A204.1 (cell line): ENCODE results near the gene SPAG6.
"Not testable (repeated sequence)": the region's sequence is repeated elsewhere in the genome, so short reads cannot be mapped to it uniquely, and the experiment has no call there.

Experiments
- FAIRE-seq: peaks from 2 replicates; lab custom pipeline; 2012; peaks lifted over from hg19 to GRCh38; lab: Jason Lieb, UNC

Gene SPAG6

DNA sequence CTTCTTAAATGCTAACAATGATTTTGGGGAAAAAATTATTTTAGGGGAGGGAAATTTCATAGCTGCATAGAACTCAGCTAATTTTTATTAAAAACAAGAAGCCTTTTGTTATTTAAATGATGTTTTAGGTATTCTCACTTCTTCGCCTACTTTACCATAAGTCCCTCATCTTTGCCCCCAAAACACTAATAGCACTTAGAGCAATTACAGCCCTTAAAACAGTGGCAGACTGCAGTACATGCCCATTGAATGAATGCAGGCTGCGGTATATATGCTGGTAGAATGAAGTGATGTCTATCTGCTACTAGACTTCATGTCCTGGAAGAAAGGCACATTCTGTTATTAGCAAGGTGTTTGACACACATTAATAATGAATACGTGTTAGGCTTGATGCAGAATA is 2.9 kb upstream of the SPAG6 start:
- no peak for FAIRE-seq

DNA sequence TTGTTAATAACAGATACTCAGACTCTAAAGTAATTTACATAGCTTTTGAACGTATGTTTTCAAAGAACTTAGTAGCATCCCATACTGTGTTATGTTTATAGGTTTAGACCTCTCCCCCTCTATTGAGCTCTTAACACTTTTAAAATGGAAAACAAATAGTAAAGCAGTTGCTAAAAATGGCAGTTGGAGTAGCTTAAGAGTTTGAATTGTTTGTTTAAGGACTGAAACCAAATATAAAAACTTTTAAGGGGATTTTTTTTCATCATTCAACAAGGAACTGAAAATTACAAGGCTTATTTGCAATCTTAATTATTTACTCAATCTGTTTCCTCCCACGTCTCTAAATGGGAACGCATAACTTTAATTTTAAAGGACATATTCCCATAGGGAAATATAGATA is 1.6 kb upstream of the SPAG6 start:
- FAIRE-seq: no peak

GRCh38 chr10:22344249-22344648 is 1.0 kb upstream of the SPAG6 start:
- FAIRE-seq: no peak

GRCh38 chr10:22344781-22345300 is 455 bp upstream of the SPAG6 start:
- FAIRE-seq: no peak

DNA sequence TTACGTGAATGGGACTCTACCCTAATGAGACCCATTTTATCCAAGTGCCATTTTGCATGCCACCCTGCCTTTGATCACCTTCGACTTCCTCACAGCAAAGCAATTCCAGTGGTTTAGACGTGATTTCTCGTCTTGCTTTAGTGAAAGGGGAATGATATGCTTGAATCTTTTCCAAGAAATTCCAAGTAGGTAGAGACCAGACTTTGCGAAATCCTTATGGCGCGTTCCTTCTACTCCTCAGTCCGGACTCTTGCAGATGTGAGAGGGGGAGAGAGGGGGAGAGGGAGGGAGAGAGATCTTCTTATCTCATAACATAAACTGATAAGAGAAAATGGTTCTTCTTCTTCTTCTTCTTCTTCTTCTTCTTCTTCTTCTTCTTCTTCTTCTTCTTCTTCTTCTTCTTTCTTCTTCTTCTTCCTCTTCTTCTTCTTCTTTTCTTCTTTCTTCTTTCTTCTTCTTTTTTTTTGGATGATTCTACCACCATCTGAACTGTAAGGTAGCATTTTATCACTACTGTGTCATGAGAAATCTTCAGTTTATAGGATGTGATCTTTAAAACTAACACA is 883 bp downstream of the SPAG6 start:
- no peak for FAIRE-seq

DNA sequence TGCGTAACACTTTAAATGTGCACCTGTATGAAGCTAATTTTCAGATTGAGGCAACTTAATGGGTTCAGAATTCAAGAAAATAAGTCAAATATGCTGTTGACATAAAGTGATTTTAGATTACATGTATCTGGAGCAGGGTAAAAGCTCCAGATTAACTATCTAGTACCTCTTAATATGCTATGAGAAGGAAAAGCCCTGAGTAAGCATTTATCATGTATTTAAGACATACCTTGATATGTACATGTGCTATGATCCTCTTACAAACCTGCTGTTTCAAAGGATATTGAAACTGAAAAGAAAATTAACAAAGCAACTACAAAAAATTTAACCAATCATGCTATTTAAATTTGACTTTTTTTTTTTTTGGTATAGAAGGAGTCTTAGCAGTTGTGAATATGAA is 4.5 kb downstream of the SPAG6 start:
- no peak for FAIRE-seq

- no peak for FAIRE-seq
These were observed 5.9 kb downstream of the SPAG6 start for GRCh38 chr10:22351131-22351703.

DNA sequence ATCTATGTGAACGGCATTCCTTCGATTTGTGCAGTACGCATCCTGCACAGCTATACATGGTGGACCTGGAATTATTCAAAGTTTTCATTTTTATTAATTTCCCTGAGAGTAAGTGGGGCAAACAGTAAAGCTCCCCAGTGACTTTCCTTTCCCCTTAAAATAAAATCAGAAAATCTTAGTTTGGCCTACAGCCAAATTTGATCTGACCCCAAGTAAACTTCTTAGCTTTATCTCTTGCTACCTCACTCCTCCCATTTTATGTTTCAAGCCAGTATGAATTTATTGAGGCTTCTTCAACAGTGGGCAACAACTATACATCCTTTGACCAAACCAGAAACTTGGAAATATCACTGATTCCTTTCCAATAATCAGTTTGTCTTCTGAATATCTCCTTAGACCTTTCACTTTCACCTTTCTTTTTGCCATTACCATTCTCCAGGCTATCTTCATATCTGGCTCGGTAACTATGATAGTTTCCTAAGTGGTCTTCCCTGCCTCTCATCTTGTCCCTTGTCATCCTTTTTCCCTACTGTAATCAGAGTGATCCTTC is 11.1 kb downstream of the SPAG6 start:
- no peak for FAIRE-seq

GRCh38 chr10:22357770-22358169 is 12.5 kb downstream of the SPAG6 start:
- not testable (repeated sequence) for FAIRE-seq

- FAIRE-seq: no peak
These were observed 18.0 kb downstream of the SPAG6 start for GRCh38 chr10:22363305-22363704.

DNA sequence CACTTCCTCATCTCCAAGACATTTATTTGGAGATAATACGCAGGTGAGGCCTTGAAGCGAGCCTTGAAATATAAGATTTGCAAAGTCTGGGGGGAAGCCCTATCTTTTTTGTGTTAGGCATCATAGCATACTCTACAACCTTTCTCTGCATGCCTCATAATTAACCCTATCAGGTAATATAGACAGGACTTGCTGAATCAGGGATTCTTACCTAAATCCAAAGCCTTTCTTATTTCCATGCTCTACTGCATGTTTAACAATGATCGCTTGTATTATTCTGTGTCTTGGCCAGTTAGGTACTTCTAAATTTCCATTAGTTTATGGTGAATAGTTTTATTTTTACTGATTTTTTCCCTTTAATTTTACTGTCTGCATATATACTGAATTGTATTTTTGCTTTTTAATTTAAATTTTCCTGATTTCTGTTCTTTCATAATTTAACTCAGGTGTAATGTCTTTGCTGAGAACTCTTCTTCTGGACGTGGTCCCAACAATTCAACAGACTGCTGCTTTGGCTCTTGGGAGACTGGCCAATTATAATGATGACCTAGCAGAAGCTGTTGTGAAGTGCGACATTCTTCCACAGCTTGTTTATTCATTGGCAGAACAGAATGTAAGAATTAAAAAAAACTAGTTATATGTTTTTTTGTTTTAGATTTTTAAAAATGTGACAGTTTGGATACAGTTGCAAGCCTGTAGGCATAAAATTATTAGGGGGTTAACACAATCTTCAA is 19.3 kb downstream of the SPAG6 start:
- no peak for FAIRE-seq

- no peak for FAIRE-seq
These were observed 19.9 kb downstream of the SPAG6 start for GRCh38 chr10:22365233-22365632.

DNA sequence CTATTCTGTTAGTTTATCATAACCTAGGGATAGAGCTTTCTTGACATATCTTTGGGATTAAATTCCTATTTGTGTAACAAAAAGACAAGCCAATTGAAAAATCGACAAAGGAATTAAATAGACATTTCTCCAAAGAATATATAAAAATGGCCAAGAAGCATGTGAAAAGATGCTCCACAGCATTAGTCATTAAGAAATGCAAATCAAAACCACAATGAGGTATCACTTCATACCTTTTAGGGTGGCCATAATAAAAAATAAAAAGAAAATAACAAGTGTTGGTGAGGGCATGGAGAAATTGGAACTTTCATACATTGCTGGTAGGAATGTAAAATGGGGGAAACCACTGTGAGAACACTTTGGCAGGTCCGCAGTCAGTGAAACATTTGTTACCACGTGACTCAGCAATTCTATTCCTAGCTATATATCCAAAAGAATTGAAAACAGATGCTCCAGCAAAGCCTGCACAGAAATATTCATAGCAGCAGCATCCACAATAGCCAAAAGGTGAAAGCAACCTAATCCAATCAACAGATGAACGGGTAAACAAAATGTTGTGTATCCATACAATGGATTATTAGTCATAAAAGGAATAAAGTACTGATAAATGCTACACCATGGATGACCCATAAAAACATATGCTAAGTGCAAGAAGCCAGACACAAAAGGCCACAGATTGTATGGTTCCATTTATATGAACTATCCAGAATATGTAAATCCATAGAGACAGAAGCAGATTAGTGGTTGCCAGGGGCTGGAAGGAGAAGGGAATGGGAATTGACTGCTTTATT is 20.5 kb downstream of the SPAG6 start:
- no peak for FAIRE-seq

GRCh38 chr10:22366435-22366703 is 21.1 kb downstream of the SPAG6 start:
- FAIRE-seq: no peak

DNA sequence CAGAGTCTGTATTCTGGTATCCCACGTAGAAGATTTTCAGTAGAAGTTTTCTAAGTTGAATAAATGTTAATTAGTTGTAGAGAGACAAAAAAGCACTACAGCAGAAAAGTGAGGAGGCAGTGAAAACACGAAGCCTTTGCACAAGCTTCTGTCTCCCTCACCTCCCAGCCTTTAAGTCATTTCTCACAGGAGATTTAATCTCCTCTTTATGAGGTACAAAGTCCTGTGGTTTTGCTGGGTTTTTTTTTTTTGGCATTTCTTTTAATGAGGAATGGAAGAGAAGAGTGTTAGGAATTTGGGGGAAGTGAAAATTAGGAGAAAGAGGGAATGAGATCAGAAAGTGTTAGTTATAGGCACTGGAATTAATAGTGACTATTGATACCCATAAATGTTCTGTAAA is 21.5 kb downstream of the SPAG6 start:
- no peak for FAIRE-seq

GRCh38 chr10:22367471-22367870 is 22.2 kb downstream of the SPAG6 start:
- no peak for FAIRE-seq

GRCh38 chr10:22368402-22368801 is 23.1 kb downstream of the SPAG6 start:
- no peak for FAIRE-seq

DNA sequence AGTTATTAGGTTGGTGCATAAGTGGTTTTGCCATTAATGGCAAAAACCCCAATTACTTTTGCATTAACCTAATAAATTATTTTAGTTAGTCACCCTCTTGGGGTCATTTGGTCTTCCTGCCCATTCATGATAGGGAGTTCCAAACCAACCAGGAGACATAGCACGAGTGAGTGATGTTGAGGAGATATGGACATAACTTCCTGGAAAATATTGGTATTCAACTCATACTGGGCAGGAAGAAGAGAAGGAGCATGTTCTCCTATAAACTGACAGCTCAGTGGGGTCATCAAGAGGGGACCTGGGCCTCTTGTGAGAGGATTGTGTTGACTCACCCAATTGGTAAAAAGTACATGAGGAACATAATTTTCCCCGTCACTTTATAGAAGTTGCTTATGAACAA is 23.7 kb downstream of the SPAG6 start:
- FAIRE-seq: no peak

DNA sequence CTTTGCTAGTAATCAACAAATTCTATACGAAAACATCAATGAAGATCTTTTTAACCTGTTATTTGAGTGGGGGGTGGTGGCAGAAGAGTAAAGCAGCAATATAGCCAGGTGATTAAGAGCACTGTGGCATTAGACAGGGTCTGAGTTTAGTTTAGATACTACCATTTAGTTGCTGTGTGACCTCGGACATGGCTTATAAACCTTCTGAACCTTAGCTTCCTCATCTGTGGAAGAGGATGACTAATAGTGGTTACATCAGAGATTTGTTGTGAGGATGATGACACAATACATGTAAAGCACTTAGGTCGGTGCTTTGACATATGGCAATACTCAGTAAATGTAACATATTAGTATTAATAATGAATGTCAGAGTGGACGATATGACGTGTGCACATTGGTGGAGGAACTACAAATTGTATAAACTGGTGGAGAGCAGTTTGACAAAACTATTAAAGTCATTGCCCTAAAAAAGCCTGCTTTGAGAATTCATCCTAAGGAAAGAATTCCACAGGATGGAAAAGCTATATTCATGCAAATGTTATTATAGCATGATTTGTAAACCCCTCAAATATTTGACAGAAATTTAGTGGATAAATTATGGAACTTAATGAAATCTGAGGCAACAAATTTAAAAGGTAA is 24.3 kb downstream of the SPAG6 start:
- FAIRE-seq: no peak

DNA sequence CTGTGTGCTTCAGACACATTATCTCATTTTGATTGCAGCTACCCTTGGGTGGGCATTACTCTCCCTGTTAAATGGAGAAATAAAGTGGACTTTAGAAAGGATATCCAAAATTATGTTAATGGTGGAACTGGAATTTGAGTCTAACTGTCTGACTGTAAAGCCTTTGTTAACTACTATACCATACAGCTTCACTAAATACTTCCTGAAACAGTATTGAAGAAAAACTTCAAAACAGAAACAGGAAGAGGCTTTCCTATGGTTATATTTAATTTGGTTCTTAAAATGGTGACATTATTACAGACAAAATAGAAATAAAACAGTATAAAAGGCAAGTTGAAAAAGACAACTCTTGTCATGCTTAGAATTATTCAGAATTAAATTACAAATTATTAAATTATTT is 25.0 kb downstream of the SPAG6 start:
- FAIRE-seq: no peak

DNA sequence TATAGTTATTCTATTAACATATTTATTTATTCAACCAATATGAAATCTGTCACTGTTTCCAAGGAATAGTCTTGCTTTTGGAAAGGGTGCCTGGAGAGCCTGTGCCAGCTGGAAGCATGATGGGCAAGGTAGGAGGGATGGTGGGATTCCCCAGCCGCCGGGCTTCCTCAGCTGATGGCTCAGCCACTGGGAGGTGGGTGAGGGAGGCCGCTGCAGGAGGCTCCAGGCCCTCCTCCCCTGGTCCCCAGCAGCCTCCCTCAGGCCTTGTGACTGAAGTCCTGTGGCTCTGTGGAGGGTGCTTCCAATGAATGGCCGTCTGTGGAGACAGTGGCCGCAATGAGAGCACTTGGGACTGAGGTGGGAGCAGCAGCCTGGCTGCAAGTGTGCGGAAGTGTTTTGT is 27.0 kb downstream of the SPAG6 start:
- FAIRE-seq: no peak

GRCh38 chr10:22372917-22373316 is 27.6 kb downstream of the SPAG6 start:
- no peak for FAIRE-seq
